SH-SY5Y (cell line): ENCODE measurements around the gene MLN.

Experiments used
- GATA2 ChIP-seq: IDR thresholded peaks from 2 replicates; pipeline ENCODE4 v1.6.1; 2011; ENCODE audit warnings: mild to moderate bottlenecking, low read depth, low read length
- GATA3 ChIP-seq: IDR thresholded peaks from 2 replicates; pipeline ENCODE4 v1.6.1; 2011; ENCODE audit warnings: low read depth, mild to moderate bottlenecking, low read length, moderate library complexity

DNA sequence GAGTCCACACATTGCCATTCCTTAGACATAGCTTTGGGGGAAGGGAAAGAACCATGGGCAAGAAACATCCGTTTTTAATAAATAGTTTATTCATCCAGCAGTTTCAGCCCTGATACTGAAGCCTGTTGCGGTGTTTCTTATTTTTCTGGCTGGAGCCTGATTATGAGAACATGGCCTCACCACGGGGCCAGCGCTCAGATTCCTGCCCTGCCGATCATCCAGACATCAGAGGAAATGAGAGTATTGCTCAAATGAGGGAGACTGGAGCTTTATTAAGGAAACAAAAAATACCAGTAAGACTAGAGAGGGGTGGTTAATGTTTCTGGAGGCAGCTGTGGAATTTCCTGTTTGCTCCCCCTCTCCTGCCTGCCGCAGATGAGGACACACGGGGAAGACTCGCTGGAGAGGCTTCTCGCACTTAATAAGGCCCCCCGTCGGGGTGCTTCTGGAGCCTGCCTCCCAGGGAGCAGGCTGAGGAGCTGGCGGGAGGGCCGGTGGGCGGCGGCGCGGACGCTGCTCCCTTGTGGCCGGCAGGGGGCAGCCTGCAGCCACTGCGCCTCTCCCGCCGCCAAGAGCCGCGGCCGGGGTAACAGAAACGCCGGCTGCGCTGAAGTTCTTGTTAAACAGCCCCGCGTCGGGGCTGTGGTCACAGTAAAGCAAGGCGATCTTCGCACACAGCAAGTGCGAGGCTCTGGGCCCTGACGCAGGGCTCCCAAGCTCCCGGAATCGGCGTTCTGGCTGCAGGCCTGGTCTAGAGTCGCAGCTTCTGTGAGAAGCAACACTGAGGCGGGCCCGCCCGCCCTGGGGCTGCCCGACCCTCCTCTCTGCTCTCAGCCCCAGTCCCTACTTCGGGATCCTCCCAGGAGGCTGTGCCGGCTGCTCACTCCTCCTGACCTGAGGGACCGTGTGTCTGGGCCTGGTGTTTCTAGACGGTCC, 32.4 kb downstream of the MLN start:
- TF ChIP-seq GATA2 (no peak), GATA3 (no peak)
